K562 (cell line): ENCODE results near the gene ADK. TPM values are rescaled to one million over a fixed set of nuclear protein-coding genes. Genes with fewer than 3 reads are reported as not detected.

Experiments
- ATAC-seq: fragments of 200-7000 bp; cut with Tn5 transposase; 3 replicates; pipeline ENCODE4 v1.9.1; 2020; ENCODE audit warnings: moderate library complexity
- BruUV-seq: library from RNA; stranded (reverse); fragments of 400-500 nt; replicated peaks from 2 replicates; lab custom pipeline; 2021; lab: Mats Ljungman, UMichigan
- CTCF ChIA-PET: fragments of 300-600 bp; formaldehyde crosslinking; extraction: SDS; loops from one replicate; lab custom pipeline; 2021; ENCODE audit warnings: low intra/inter-chr PET ratio; lab: Yijun Ruan, JAX
- POLR2A ChIA-PET: fragments of 300-600, 350-650 bp; sonication (Branson Sonifier 250); formaldehyde crosslinking; extraction: SDS; loops from one replicate; lab custom pipeline; 2021; ENCODE audit warnings: antibody characterized with exemption, inconsistent platforms; lab: Yijun Ruan, JAX
- DNase-seq, 4 experiments: peaks; one replicate each; pipeline versions ENCODE4 v3.0.0 to v3.0.0-alpha.2; 2011 to 2018; ENCODE audit warnings: low spot score in 3 of 4, mixed read lengths in 3 of 4; ENCODE audit errors: extremely low read depth in 1 of 4
- FAIRE-seq: peaks from 2 replicates; lab custom pipeline; 2011; peaks lifted over from hg19 to GRCh38; lab: Jason Lieb, UNC
- H2AFZ ChIP-seq: 2 replicates; pipeline ENCODE4 v1.6.0; 2011; ENCODE audit warnings: low read depth, low read length, control low read depth, inconsistent platforms
- H3K27ac ChIP-seq: fragments of 200-600 bp; 3 replicates; pipeline ENCODE4 v1.8.0; 2011; ENCODE audit warnings: low read depth, mild to moderate bottlenecking, control low read depth, inconsistent platforms, low read length, moderate library complexity, mixed read lengths; ENCODE audit errors: extremely low read depth
- H3K27me3 ChIP-seq, 2 experiments: fragments of 300-600 bp in 1 of 2; 2 replicates in 1 of 2; 3 replicates in 1 of 2; pipeline versions ENCODE4 v1.6.0 to v1.8.0; 2011; ENCODE audit warnings: inconsistent platforms in 2 of 2, low read length in 2 of 2, mild to moderate bottlenecking in 1 of 2, mixed read lengths in 1 of 2, moderate library complexity in 1 of 2; ENCODE audit not compliant: control insufficient read depth in 2 of 2, insufficient read depth in 2 of 2
- H3K36me3 ChIP-seq: fragments of 300-600 bp; 3 replicates; pipeline ENCODE4 v1.8.0; 2011; ENCODE audit warnings: mild to moderate bottlenecking, low read length, inconsistent platforms; ENCODE audit not compliant: control insufficient read depth, insufficient read depth
- H3K4me1 ChIP-seq, 2 experiments: fragments of 200-600 bp in 1 of 2; replicated peaks in 1 of 2; 2 replicates in 1 of 2; 3 replicates in 1 of 2; pipeline versions ENCODE4 v1.5.1 to v1.8.0; 2011; ENCODE audit warnings: inconsistent platforms in 2 of 2, low read length in 2 of 2, mild to moderate bottlenecking in 1 of 2, mixed read lengths in 1 of 2, moderate library complexity in 1 of 2; ENCODE audit not compliant: control insufficient read depth in 2 of 2, insufficient read depth in 2 of 2
- H3K4me2 ChIP-seq: 2 replicates; pipeline ENCODE4 v1.6.1; 2011; ENCODE audit warnings: low read length, control low read depth, inconsistent platforms, mixed read lengths; ENCODE audit not compliant: insufficient read depth
- H3K4me3 ChIP-seq: fragments of 200-600 bp; sonication (generic), shearing (Covaris generic); 2 replicates; pipeline ENCODE4 v1.5.1; 2016; ENCODE audit warnings: control low read depth, inconsistent platforms
- H3K79me2 ChIP-seq: fragments of 200-600 bp; 3 replicates; pipeline ENCODE4 v1.8.0; 2011; ENCODE audit warnings: low read length, inconsistent platforms; ENCODE audit not compliant: control insufficient read depth, insufficient read depth
- H3K9ac ChIP-seq, 2 experiments: 2 replicates each; pipeline versions ENCODE4 v1.6.0 to v1.6.1; 2011; ENCODE audit warnings: low read depth in 2 of 2, low read length in 2 of 2, control low read depth in 1 of 2, inconsistent platforms in 1 of 2, mild to moderate bottlenecking in 1 of 2, mixed read lengths in 1 of 2; ENCODE audit not compliant: insufficient read depth in 1 of 2
- H3K9me1 ChIP-seq: one replicate; pipeline ENCODE4 v1.6.0; 2011; ENCODE audit warnings: inconsistent platforms, mild to moderate bottlenecking, low read length, moderate library complexity; ENCODE audit not compliant: control insufficient read depth, insufficient read depth
- H3K9me3 ChIP-seq: replicated peaks from 2 replicates; pipeline ENCODE4 v1.5.1; 2011; ENCODE audit warnings: low read depth, low read length, inconsistent platforms; ENCODE audit not compliant: control insufficient read depth, insufficient read depth
- H4K20me1 ChIP-seq: replicated peaks from 2 replicates; pipeline ENCODE4 v1.6.1; 2011; ENCODE audit warnings: low read length, inconsistent platforms, mixed read lengths; ENCODE audit not compliant: control insufficient read depth, insufficient read depth
- CXXC5 ChIP-seq: fragments of 250-450 bp; sonication (Bioruptor Pico); IDR thresholded peaks from 2 replicates; pipeline ENCODE4 v1.8.0; 2022; ENCODE audit warnings: inconsistent platforms, mild to moderate bottlenecking, moderate library complexity
- E2F8 ChIP-seq: fragments of 450-650 bp; IDR thresholded peaks from 2 replicates; pipeline ENCODE4 v1.7.1; 2018; ENCODE audit warnings: mild to moderate bottlenecking, low read depth; ENCODE audit not compliant: partially characterized antibody
- FOXJ2 ChIP-seq: fragments of 200-800 bp; sonication (Bioruptor generic); IDR thresholded peaks from 2 replicates; pipeline ENCODE4 v1.6.1; 2016; ENCODE audit warnings: missing genetic modification characterization, missing compliant biosample characterization
- GTF2A2 ChIP-seq: IDR thresholded peaks from 2 replicates; pipeline ENCODE4 v1.6.1; 2016; ENCODE audit warnings: mild to moderate bottlenecking, missing genetic modification characterization, missing compliant biosample characterization
- RBM25 ChIP-seq: fragments of 200-400 bp; formaldehyde crosslinking; IDR thresholded peaks from 2 replicates; pipeline ENCODE4 v1.6.1; 2018; ENCODE audit warnings: low read length, low read depth, moderate library complexity; ENCODE audit not compliant: severe bottlenecking
- RREB1 ChIP-seq: fragments of 250-450 bp; sonication (Bioruptor Pico); IDR thresholded peaks from 2 replicates; pipeline ENCODE4 v1.4.0; 2020
- ZBTB11 ChIP-seq, 3 experiments: fragments of 200-800 bp in 1 of 3; fragments of 250-450 bp in 1 of 3; fragments of 450-650 bp in 1 of 3; sonication (Bioruptor Pico) in 1 of 3; sonication (Bioruptor generic) in 1 of 3; formaldehyde crosslinking in 1 of 3; IDR thresholded peaks; 2 replicates each; pipeline versions ENCODE4 v1.6.1 to v1.8.0; 2016 to 2022; ENCODE audit warnings: mild to moderate bottlenecking in 2 of 3, missing genetic modification characterization in 2 of 3, missing compliant biosample characterization in 1 of 3, moderate library complexity in 1 of 3
- ZNF146 ChIP-seq: IDR thresholded peaks from one replicate; pipeline ENCODE4 v1.6.1; 2018; ENCODE audit warnings: missing compliant biosample characterization; ENCODE audit not compliant: unreplicated experiment
- ZNF282 ChIP-seq: sonication (generic); formaldehyde crosslinking; IDR thresholded peaks from 2 replicates; pipeline ENCODE4 v1.8.1; 2023; ENCODE audit warnings: missing genetic modification reagents
- WGBS: fragments of 100-300 bp; shearing (Covaris generic); methylation state at CpG from one replicate; pipeline ENCODE4 v1.1.6; 2016; ENCODE audit warnings: low coverage, mixed read lengths; ENCODE audit not compliant: insufficient coverage; ENCODE audit errors: missing lambda C conversion rate; 5-methylcytosine and 5-hydroxymethylcytosine counted together
- in situ Hi-C: fragments of 300-500 bp; cut with MboI; formaldehyde crosslinking; loops from 4 replicates; pipeline ENCODE4 v1.15.0; 2018; ENCODE audit warnings: inconsistent platforms, mixed read lengths
- intact Hi-C: fragments of 100-400 bp; cut with micrococcal nuclease; formaldehyde crosslinking; loops from 2 replicates; pipeline ENCODE4 v1.14.2; 2022
- polyA plus RNA-seq, 8 experiments: library from polyadenylated mRNA; depleted of rRNA in 4 of 8; stranded (reverse) in 5 of 8; unstranded in 3 of 8; fragments of >200 nt; fragmentation: Nextera tagmentation in 2 of 8; fragmentation: Illumina TruSeq in 1 of 8; extraction: Ambion mirVana in 2 of 8; extraction: Trizol in 1 of 8; gene quantifications; 2 replicates each; pipeline versions ENCODE4 v1.2.1 to v1.2.3, GENCODE V29; 2011 to 2014; ENCODE audit warnings: inconsistent platforms in 1 of 8, missing spikeins in 1 of 8
- total RNA-seq, 7 experiments: library from RNA; depleted of rRNA in 6 of 7; stranded (reverse); fragments of >200 nt in 6 of 7; fragmentation: Illumina TruSeq in 2 of 7; extraction: Trizol in 2 of 7; gene quantifications; 2 replicates each; pipeline versions ENCODE4 v1.2.1 to v1.2.3, GENCODE V29; 2011 to 2021; ENCODE audit warnings: low replicate concordance in 1 of 7

ADK gene
- total and polyA plus RNA-seq, 9 of the 15 experiments (the other 6 are each of a cell fraction or from before 2014, with no cell fraction given): 54.2 to 97.8 (median 73.6) TPM

- Histone ChIP-seq H3K4me2 (no peak overlapping the region), H3K79me2 (peaks cover 42% of the 10 kb centered on the region), H3K4me1 (no peaks in the 10 kb centered on the region), H2AFZ (no peak overlapping the region), H3K36me3 (peaks cover 27% of the 10 kb centered on the region; the same call in 2 of the 3 replicates), H3K9me3 (no peaks in the 10 kb centered on the region), H3K4me3 (no peak overlapping the region), H3K9me1 (no peaks in the 10 kb centered on the region), H3K27me3 (no peaks in the 10 kb centered on the region), H3K27ac (no peak overlapping the region), H3K9ac (no peak overlapping the region), H4K20me1 (no peaks in the 10 kb centered on the region)
- BruUV-seq: no TSS peak
- in situ Hi-C loops: no loop called here
- no peak for DNase-seq
- POLR2A ChIA-PET: interaction anchor here (0.6 kb wide), 1 partner anchor 901 kb away, joined by 3 read pairs; no protein-coding TSS in a partner anchor
- FAIRE-seq: no peak
- ATAC-seq: no peak
- CTCF ChIA-PET: no interaction called here
- 96% methylated on average over 4 of the region's 4 CpGs for WGBS
- intact Hi-C loops: no loop called here
- TF ChIP-seq E2F8 (no peak), GTF2A2 (no peak), ZBTB11 (CRISPR knock-in tag; IDR thresholded peaks at IDR 0.05) (no peak), RREB1 (CRISPR knock-in tag) (no peak), ZNF146 (CRISPR knock-in tag) (peak; percentile 81), FOXJ2 (no peak), CXXC5 (CRISPR knock-in tag) (no peak), ZNF282 (CRISPR knock-in tag) (no peak), RBM25 (peak; percentile 61)
Measured at GRCh38 chr10:74199315-74199714, 48.3 kb downstream of the ADK start.
